HEK293 (cell line): ENCODE measurements around the gene FTO.

Experiments
- CTCF ChIP-seq: fragments of 450-650 bp; formaldehyde crosslinking; IDR thresholded peaks from 2 replicates; pipeline ENCODE4 v1.5.1; 2016; ENCODE audit warnings: missing biosample characterization, missing genetic modification characterization
- OVOL3 ChIP-seq: fragments of 450-650 bp; formaldehyde crosslinking; IDR thresholded peaks from 2 replicates; pipeline ENCODE4 v1.5.1; 2016; ENCODE audit warnings: missing biosample characterization, missing genetic modification characterization
- SETDB1 ChIP-seq: IDR thresholded peaks from one replicate; pipeline ENCODE4 v1.6.1; 2017; ENCODE audit warnings: mild to moderate bottlenecking, low read length, moderate library complexity, mixed read lengths; ENCODE audit not compliant: insufficient read length
- ZNF138 ChIP-seq: fragments of 450-650 bp; formaldehyde crosslinking; IDR thresholded peaks from 2 replicates; pipeline ENCODE4 v1.5.1; 2016; ENCODE audit warnings: missing biosample characterization, missing genetic modification characterization, borderline replicate concordance
- ZNF350 ChIP-seq: fragments of 450-650 bp; formaldehyde crosslinking; IDR thresholded peaks from 2 replicates; pipeline ENCODE4 v1.5.0; 2017; ENCODE audit warnings: missing biosample characterization, mild to moderate bottlenecking, missing genetic modification characterization
- ZNF510 ChIP-seq: fragments of 450-650 bp; formaldehyde crosslinking; IDR thresholded peaks from 2 replicates; pipeline ENCODE4 v1.5.1; 2018; ENCODE audit warnings: mild to moderate bottlenecking, missing genetic modification characterization, missing biosample characterization; ENCODE audit not compliant: insufficient replicate concordance
- ZNF580 ChIP-seq: fragments of 450-650 bp; formaldehyde crosslinking; IDR thresholded peaks from 2 replicates; pipeline ENCODE4 v1.5.1; 2016; ENCODE audit warnings: missing biosample characterization, missing genetic modification characterization
- ZNF629 ChIP-seq: fragments of 450-650 bp; formaldehyde crosslinking; IDR thresholded peaks from 2 replicates; pipeline ENCODE4 v1.5.1; 2017; ENCODE audit warnings: missing biosample characterization, missing genetic modification characterization
- ZNF768 ChIP-seq: fragments of 450-650 bp; formaldehyde crosslinking; IDR thresholded peaks from 2 replicates; pipeline ENCODE4 v1.5.1; 2018; ENCODE audit warnings: missing biosample characterization, mild to moderate bottlenecking, missing genetic modification characterization
- TF ChIP-seq, protein P1 (sequence below): fragments of 450-650 bp; formaldehyde crosslinking; conservative IDR thresholded peaks from 2 replicates; pipeline ENCODE4 v1.5.1; 2016; ENCODE audit warnings: low read depth, missing biosample characterization, missing genetic modification characterization

GRCh38 chr16:53920988-53921387 lies 217.0 kb downstream of the FTO start:
- no peak for TF ChIP-seq CTCF (tag by site-specific recombination)
- no peak for TF ChIP-seq ZNF350
- no peak for TF ChIP-seq ZNF768 (tag by site-specific recombination)
- no peak for TF ChIP-seq ZNF138 (tag by site-specific recombination)
- TF ChIP-seq, protein P1, sequence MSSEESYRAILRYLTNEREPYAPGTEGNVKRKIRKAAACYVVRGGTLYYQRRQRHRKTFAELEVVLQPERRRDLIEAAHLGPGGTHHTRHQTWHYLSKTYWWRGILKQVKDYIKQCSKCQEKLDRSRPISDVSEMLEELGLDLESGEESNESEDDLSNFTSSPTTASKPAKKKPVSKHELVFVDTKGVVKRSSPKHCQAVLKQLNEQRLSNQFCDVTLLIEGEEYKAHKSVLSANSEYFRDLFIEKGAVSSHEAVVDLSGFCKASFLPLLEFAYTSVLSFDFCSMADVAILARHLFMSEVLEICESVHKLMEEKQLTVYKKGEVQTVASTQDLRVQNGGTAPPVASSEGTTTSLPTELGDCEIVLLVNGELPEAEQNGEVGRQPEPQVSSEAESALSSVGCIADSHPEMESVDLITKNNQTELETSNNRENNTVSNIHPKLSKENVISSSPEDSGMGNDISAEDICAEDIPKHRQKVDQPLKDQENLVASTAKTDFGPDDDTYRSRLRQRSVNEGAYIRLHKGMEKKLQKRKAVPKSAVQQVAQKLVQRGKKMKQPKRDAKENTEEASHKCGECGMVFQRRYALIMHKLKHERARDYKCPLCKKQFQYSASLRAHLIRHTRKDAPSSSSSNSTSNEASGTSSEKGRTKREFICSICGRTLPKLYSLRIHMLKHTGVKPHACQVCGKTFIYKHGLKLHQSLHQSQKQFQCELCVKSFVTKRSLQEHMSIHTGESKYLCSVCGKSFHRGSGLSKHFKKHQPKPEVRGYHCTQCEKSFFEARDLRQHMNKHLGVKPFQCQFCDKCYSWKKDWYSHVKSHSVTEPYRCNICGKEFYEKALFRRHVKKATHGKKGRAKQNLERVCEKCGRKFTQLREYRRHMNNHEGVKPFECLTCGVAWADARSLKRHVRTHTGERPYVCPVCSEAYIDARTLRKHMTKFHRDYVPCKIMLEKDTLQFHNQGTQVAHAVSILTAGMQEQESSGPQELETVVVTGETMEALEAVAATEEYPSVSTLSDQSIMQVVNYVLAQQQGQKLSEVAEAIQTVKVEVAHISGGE, result no peak
- TF ChIP-seq ZNF629 (tag by site-specific recombination), result no peak
- no peak for TF ChIP-seq ZNF510 (tag by site-specific recombination)
- no peak for TF ChIP-seq OVOL3
- no peak for TF ChIP-seq SETDB1
- TF ChIP-seq ZNF580 (tag by site-specific recombination), result no peak
